Measurements from ENCODE around the gene CD101.

DNA sequence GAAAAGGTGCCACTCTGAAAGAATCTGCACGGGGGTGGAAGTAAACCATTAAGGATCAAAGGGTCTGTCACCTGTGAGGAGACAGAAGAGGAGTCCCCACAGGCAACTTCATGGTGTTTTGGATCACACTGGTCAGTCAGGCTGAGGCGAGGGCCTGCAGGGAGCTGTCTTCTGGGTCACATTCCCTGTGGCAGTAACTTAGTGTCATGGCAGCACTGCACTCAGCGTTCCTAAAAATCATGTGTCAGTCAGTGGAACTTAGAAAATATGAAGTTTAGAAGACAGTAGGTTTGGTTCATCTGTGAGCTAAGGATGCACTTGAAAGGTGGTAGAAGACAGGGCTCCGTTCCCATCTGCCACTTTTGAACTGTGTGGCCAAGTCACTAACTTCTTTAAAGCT, 43.5 kb upstream of the CD101 start:
- TF ChIP-seq, protein P1, sequence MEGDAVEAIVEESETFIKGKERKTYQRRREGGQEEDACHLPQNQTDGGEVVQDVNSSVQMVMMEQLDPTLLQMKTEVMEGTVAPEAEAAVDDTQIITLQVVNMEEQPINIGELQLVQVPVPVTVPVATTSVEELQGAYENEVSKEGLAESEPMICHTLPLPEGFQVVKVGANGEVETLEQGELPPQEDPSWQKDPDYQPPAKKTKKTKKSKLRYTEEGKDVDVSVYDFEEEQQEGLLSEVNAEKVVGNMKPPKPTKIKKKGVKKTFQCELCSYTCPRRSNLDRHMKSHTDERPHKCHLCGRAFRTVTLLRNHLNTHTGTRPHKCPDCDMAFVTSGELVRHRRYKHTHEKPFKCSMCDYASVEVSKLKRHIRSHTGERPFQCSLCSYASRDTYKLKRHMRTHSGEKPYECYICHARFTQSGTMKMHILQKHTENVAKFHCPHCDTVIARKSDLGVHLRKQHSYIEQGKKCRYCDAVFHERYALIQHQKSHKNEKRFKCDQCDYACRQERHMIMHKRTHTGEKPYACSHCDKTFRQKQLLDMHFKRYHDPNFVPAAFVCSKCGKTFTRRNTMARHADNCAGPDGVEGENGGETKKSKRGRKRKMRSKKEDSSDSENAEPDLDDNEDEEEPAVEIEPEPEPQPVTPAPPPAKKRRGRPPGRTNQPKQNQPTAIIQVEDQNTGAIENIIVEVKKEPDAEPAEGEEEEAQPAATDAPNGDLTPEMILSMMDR (conservative IDR thresholded peaks at IDR 0.05 in 1 of 2, IDR thresholded peaks at IDR 0.05 in 1 of 2; ENCODE audit: extremely low read depth in 1 of 2, insufficient read depth in 1 of 2, low read depth in 1 of 2, low read length in 2 of 2): no peak
- no peak for TF ChIP-seq EZH2 (IDR thresholded peaks at IDR 0.05; ENCODE audit: borderline replicate concordance, low read length)
